ENCODE results near the gene MED20. TPM values are rescaled to one million over a fixed set of nuclear protein-coding genes. Genes with fewer than 3 reads are reported as not detected.

MED20 gene
- total and polyA plus RNA-seq, 10 donors = 5.3 to 21.5 (median 15.3) TPM

GRCh38 chr6:41901882-41902519 lies 18.9 kb downstream of the MED20 start:
- TF ChIP-seq POLR2A (IDR thresholded peaks at IDR 0.05) (no peak), CTCF (IDR thresholded peaks at IDR 0.05 in 8 of 11, conservative IDR thresholded peaks at IDR 0.05 in 3 of 11) (peak in 8 of 11 experiments; percentile 15 to 57 (median 42))

GRCh38 chr6:41900861-41901260 lies 20.1 kb downstream of the MED20 start:
- DNase-seq = no peak
- intact Hi-C loops (cut with DNase I; ENCODE audit: low total_unique reads) = no loop called here
- 42 to 77% (median 72%) methylated on average over 1 of the region's 1 CpG for WGBS, 5 donors

More at GRCh38 chr6:41901882-41902519, 18.9 kb downstream of the MED20 start:
- H3K36me3 ChIP-seq = peaks cover 0 to 72% (median 27%) of the 10 kb centered on the region in 6 donors
- H3K4me1 ChIP-seq = peaks cover 0 to 17% (median 0%) of the 10 kb centered on the region in 6 donors
- H3K27me3 ChIP-seq (replicated peaks in 1 of 7) = no peaks in the 10 kb centered on the region
- no peaks in the 10 kb centered on the region for H3K9me3 ChIP-seq
- no peak for DNase-seq
- no peak overlapping the region for H3K27ac ChIP-seq
- 60 to 96% (median 88%) methylated on average over 1 of the region's 1 CpG for WGBS, 5 donors
- intact Hi-C loops (cut with DNase I; ENCODE audit: low total_unique reads) = no loop called here
- H3K4me3 ChIP-seq = no peak overlapping the region

GRCh38 chr6:41896281-41896680 lies 24.7 kb downstream of the MED20 start:
- Histone ChIP-seq H3K27ac (peak overlapping the region; percentile 61 to 91 (median 87)), H3K4me1 (peaks cover 5 to 42% (median 25%) of the 10 kb centered on the region in 6 donors), H3K27me3 (replicated peaks in 1 of 7) (no peaks in the 10 kb centered on the region), H3K4me3 (peak overlapping the region in 5 of 8 donors; percentile 72 to 91 (median 79)), H3K36me3 (peaks cover 0 to 19% (median 0%) of the 10 kb centered on the region in 6 donors), H3K9me3 (no peaks in the 10 kb centered on the region)
- intact Hi-C loops (cut with DNase I; ENCODE audit: low total_unique reads) = loop anchor here (10.0 kb wide), 1 partner anchor 101 kb away; no protein-coding TSS in a partner anchor
- no peak for DNase-seq
- WGBS, 5 donors = 21 to 43% (median 29%) methylated on average over 3 of the region's 3 CpGs
- TF ChIP-seq POLR2A (IDR thresholded peaks at IDR 0.05) (no peak), CTCF (IDR thresholded peaks at IDR 0.05 in 8 of 11, conservative IDR thresholded peaks at IDR 0.05 in 3 of 11) (no peak), POLR2AphosphoS5 (IDR thresholded peaks at IDR 0.05) (no peak)

More at GRCh38 chr6:41900861-41901260, 20.1 kb downstream of the MED20 start:
- no peak overlapping the region for H3K4me3 ChIP-seq
- peaks cover 5 to 27% (median 10%) of the 10 kb centered on the region in 6 donors for H3K4me1 ChIP-seq
- no peaks in the 10 kb centered on the region for H3K9me3 ChIP-seq
- H3K27me3 ChIP-seq (replicated peaks in 1 of 7) = no peaks in the 10 kb centered on the region
- no peak for TF ChIP-seq CTCF (IDR thresholded peaks at IDR 0.05 in 8 of 11, conservative IDR thresholded peaks at IDR 0.05 in 3 of 11)
- no peak for TF ChIP-seq POLR2AphosphoS5 (IDR thresholded peaks at IDR 0.05)
- peaks cover 0 to 61% (median 15%) of the 10 kb centered on the region in 6 donors for H3K36me3 ChIP-seq
- H3K27ac ChIP-seq = peak overlapping the region in 1 of 8 donors; percentile 24
